PFSK-1 (cell line): ENCODE measurements around the gene VTN.
A peak's percentile ranks its signal among the peaks of the same experiment; 100 is the strongest.

ENCODE experiments used
- FOXP2 ChIP-seq: optimal IDR thresholded peaks from 2 replicates; pipeline ENCODE3; 2011; ENCODE audit warnings: borderline replicate concordance, control low read depth, inconsistent platforms; ENCODE audit not compliant: insufficient read depth; ENCODE audit errors: extremely low read length, extremely low read depth
- POLR2AphosphoS5 ChIP-seq: IDR thresholded peaks from 2 replicates; pipeline ENCODE4 v1.6.1; 2012; ENCODE audit warnings: low read depth, mild to moderate bottlenecking, control low read depth, low read length, moderate library complexity
- SIN3A ChIP-seq: IDR thresholded peaks from 2 replicates; pipeline ENCODE4 v1.6.1; 2012; ENCODE audit warnings: mild to moderate bottlenecking, low read length, moderate library complexity, borderline replicate concordance; ENCODE audit not compliant: insufficient read depth
- TAF1 ChIP-seq: IDR thresholded peaks from 2 replicates; pipeline ENCODE4 v1.6.1; 2012; ENCODE audit warnings: low read length, control low read depth, borderline replicate concordance; ENCODE audit not compliant: insufficient read depth
- TF ChIP-seq, protein P1 (sequence below), 2 experiments: IDR thresholded peaks; 2 replicates each; pipeline versions ENCODE4 v1.6.1 to v1.8.0; 2011 to 2012; ENCODE audit warnings: low read depth in 2 of 2, low read length in 2 of 2, control low read depth in 1 of 2, inconsistent platforms in 1 of 2, mild to moderate bottlenecking in 1 of 2, moderate library complexity in 1 of 2; ENCODE audit not compliant: insufficient read depth in 1 of 2

DNA sequence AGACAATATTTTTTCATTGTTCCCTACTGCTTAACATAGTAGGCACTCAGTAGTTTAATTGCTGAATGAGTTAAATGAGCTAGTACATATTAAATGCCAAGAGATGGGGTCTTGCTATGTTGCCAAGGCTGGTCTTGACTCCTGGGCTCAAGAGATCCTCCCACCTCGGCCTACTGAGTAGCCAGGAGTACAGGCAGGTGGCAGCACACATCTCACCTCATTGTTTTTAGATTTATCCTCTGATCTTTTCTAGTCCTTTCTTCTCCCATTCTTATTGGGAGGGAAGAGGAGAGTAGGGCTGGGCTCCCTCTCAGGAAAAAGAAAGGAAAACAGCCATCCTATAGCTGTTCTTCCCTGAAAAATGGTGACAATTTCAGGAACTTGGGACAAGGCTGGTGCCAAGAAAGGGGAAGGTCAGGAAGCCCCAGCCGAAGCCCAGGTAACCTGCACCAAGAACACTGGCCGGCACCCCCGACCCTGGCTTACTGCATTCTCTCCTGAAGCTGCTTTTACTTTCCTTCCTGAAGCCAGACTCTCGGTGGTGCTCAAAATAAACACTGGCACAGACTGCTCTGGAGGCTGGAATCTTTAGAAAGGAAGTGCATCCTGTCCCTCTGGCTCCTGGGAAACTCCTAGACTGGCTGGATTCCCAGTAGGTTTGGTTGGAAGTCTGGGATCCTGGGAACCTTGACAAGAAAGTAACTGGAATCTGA is 31.9 kb downstream of the VTN start:
- TF ChIP-seq POLR2AphosphoS5 (no peak), SIN3A (0 out of 2 replicates have a peak, but pooled peaks have one; percentile 54), TAF1 (no peak), FOXP2 (no peak)
- TF ChIP-seq, protein P1, sequence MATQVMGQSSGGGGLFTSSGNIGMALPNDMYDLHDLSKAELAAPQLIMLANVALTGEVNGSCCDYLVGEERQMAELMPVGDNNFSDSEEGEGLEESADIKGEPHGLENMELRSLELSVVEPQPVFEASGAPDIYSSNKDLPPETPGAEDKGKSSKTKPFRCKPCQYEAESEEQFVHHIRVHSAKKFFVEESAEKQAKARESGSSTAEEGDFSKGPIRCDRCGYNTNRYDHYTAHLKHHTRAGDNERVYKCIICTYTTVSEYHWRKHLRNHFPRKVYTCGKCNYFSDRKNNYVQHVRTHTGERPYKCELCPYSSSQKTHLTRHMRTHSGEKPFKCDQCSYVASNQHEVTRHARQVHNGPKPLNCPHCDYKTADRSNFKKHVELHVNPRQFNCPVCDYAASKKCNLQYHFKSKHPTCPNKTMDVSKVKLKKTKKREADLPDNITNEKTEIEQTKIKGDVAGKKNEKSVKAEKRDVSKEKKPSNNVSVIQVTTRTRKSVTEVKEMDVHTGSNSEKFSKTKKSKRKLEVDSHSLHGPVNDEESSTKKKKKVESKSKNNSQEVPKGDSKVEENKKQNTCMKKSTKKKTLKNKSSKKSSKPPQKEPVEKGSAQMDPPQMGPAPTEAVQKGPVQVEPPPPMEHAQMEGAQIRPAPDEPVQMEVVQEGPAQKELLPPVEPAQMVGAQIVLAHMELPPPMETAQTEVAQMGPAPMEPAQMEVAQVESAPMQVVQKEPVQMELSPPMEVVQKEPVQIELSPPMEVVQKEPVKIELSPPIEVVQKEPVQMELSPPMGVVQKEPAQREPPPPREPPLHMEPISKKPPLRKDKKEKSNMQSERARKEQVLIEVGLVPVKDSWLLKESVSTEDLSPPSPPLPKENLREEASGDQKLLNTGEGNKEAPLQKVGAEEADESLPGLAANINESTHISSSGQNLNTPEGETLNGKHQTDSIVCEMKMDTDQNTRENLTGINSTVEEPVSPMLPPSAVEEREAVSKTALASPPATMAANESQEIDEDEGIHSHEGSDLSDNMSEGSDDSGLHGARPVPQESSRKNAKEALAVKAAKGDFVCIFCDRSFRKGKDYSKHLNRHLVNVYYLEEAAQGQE (IDR thresholded peaks at IDR 0.05; ENCODE audit: insufficient read depth in 1 of 2, low read depth in 2 of 2, low read length in 2 of 2), result no peak; a peak in 1 of 4 replicates
